Measurements from ENCODE around the gene TSFM. TPM values are rescaled to one million over a fixed set of nuclear protein-coding genes. Genes with fewer than 3 reads are reported as not detected.
"Not testable (repeated sequence)": the region's sequence is repeated elsewhere in the genome, so short reads cannot be mapped to it uniquely, and the experiment has no call there.

Gene TSFM
- total and polyA plus RNA-seq, 9 of the 15 experiments (the other 6 are each of a cell fraction or from before 2014, with no cell fraction given): 44.6 to 198 (median 60.2) TPM

- FAIRE-seq; ATAC-seq; intact Hi-C loops (cut with micrococcal nuclease); H3K9me1 ChIP-seq (ENCODE audit: control insufficient read depth, insufficient read depth, low read length); H3K9ac ChIP-seq (ENCODE audit: insufficient read depth in 1 of 2, low read depth in 2 of 2, low read length in 2 of 2); in situ Hi-C loops (cut with MboI); H4K20me1 ChIP-seq (replicated peaks; ENCODE audit: control insufficient read depth, insufficient read depth, low read length); BruUV-seq (replicated peaks); CTCF ChIA-PET (ENCODE audit: low intra/inter-chr PET ratio); H3K9me3 ChIP-seq (replicated peaks; ENCODE audit: control insufficient read depth, insufficient read depth, low read depth, low read length); H2AFZ ChIP-seq (ENCODE audit: low read depth, low read length); DNase-seq (ENCODE audit: extremely low read depth in 1 of 4, low spot score in 3 of 4); H3K27me3 ChIP-seq (ENCODE audit: control insufficient read depth in 2 of 2, insufficient read depth in 2 of 2, low read length in 2 of 2); H3K4me2 ChIP-seq (ENCODE audit: insufficient read depth, low read length); H3K4me3 ChIP-seq; H3K79me2 ChIP-seq (ENCODE audit: control insufficient read depth, insufficient read depth, low read length): not testable (repeated sequence)
- peaks cover 9 to 17% of the 10 kb centered on the region in 2 experiments; a peak in 3 of 5 replicates for H3K4me1 ChIP-seq (replicated peaks in 1 of 2; ENCODE audit: control insufficient read depth in 2 of 2, insufficient read depth in 2 of 2, low read length in 2 of 2)
- POLR2A ChIA-PET: interaction anchor here (0.8 to 2.5 kb wide), 6 partner anchors 10 to 84 kb away, joined by 3 to 21 read pairs (median 4); no protein-coding TSS in a partner anchor
- peak; percentile 34; the same call in 1 of the 2 replicates for TF ChIP-seq ZNF384 (IDR thresholded peaks at IDR 0.05; ENCODE audit: low read depth, low read length)
- H3K27ac ChIP-seq (ENCODE audit: extremely low read depth, low read depth, low read length): 0 out of 3 replicates have a peak overlapping the region, but pooled peaks have one; percentile 30
- 77% methylated on average over 3 of the region's 3 CpGs for WGBS (ENCODE audit: insufficient coverage, low coverage, missing lambda C conversion rate)
- H3K36me3 ChIP-seq (ENCODE audit: control insufficient read depth, insufficient read depth, low read length): peaks cover 18% of the 10 kb centered on the region; the same call in 2 of the 3 replicates
These were observed 35.4 kb downstream of the TSFM start for GRCh38 chr12:57817990-57818331.

- H3K9me1 ChIP-seq (ENCODE audit: control insufficient read depth, insufficient read depth, low read length); in situ Hi-C loops (cut with MboI); H2AFZ ChIP-seq (ENCODE audit: low read depth, low read length); CTCF ChIA-PET (ENCODE audit: low intra/inter-chr PET ratio); H3K27me3 ChIP-seq (ENCODE audit: control insufficient read depth in 2 of 2, insufficient read depth in 2 of 2, low read length in 2 of 2); ATAC-seq; H3K27ac ChIP-seq (ENCODE audit: extremely low read depth, low read depth, low read length); H3K4me2 ChIP-seq (ENCODE audit: insufficient read depth, low read length); intact Hi-C loops (cut with micrococcal nuclease); H4K20me1 ChIP-seq (replicated peaks; ENCODE audit: control insufficient read depth, insufficient read depth, low read length); BruUV-seq (replicated peaks); FAIRE-seq; H3K79me2 ChIP-seq (ENCODE audit: control insufficient read depth, insufficient read depth, low read length); H3K9ac ChIP-seq (ENCODE audit: insufficient read depth in 1 of 2, low read depth in 2 of 2, low read length in 2 of 2); H3K9me3 ChIP-seq (replicated peaks; ENCODE audit: control insufficient read depth, insufficient read depth, low read depth, low read length); DNase-seq (ENCODE audit: extremely low read depth in 1 of 4, low spot score in 3 of 4); H3K4me3 ChIP-seq: not testable (repeated sequence)
- 76% methylated on average over 7 of the region's 8 CpGs for WGBS (ENCODE audit: insufficient coverage, low coverage, missing lambda C conversion rate)
- peaks cover 40% of the 10 kb centered on the region for H3K36me3 ChIP-seq (ENCODE audit: control insufficient read depth, insufficient read depth, low read length)
- H3K4me1 ChIP-seq (replicated peaks in 1 of 2; ENCODE audit: control insufficient read depth in 2 of 2, insufficient read depth in 2 of 2, low read length in 2 of 2): peaks cover 9 to 17% of the 10 kb centered on the region in 2 experiments; a peak in 3 of 5 replicates
- POLR2A ChIA-PET: interaction anchor here (0.6 to 2.5 kb wide), 4 partner anchors 9 to 89 kb away, joined by 3 to 21 read pairs (median 4); no protein-coding TSS in a partner anchor
These were observed 37.5 kb downstream of the TSFM start for GRCh38 chr12:57820119-57820518.

Measured in K562 (cell line).